ENCODE data around the gene CLASP2. TPM values are rescaled to one million over a fixed set of nuclear protein-coding genes. Genes with fewer than 3 reads are reported as not detected.
A peak's percentile ranks its signal among the peaks of the same experiment; 100 is the strongest.

Gene CLASP2
- total RNA-seq, 1 donor from 2014 or later, result 71.3 TPM

GRCh38 chr3:33639889-33640288 is 78.2 kb downstream of the CLASP2 start:
- no peak for DNase-seq (ENCODE audit: low read depth)

DNA sequence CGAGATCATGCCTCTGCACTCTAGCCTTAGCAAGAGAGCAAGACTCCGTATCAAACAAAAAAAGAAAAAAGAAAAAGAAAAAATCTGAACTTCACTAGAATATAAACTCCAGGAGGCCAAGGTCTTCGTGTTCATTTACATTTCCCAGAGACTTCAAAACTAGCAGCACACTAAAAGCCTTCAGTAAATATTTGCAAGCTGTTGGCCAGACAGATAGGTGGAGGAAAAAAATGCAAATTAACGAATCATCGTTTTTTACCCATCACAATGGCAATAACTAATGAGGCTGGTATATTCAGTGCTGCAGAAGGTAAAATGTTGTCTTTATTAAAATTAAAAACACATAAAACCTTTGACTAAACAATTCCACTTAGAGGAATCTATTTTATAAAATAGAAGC is 80.6 kb downstream of the CLASP2 start:
- no peak for DNase-seq (ENCODE audit: low read depth)

DNA sequence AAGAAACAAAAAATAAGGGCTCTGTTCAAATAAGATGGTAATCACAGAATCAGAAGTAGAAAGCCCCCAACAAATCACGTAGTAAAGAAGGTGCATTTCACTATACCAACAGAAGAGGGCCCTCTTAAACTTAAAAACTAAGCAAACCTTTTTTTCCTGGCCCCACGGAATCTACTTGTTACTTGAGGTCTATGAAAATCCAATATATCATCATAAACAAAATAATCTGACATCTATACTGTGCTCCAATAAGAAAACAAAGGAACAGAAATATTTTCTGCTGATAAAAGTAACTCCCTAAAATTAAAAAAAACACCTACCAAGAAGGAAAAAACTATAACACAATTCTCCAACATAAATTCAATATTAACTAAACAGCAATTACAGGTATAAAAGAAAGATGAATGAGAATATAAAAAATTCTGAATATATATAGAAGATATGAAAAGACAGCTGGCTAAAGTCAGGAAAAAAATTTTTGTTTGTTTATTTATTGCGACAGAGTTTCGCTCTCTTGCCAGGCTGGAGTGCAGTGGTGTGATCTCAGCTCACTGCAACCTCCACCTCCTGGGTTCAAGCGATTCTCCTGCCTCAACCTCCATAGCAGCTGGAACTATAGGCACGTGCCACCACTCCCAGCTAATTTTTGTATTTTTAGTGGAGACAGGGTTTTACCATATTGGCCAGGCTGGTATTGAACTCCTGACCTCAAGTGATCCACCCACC is 81.8 kb downstream of the CLASP2 start:
- DNase-seq (ENCODE audit: low read depth), result peak; percentile 68

GRCh38 chr3:33634262-33634661 is 83.8 kb downstream of the CLASP2 start:
- DNase-seq (ENCODE audit: low read depth), result no peak

DNA sequence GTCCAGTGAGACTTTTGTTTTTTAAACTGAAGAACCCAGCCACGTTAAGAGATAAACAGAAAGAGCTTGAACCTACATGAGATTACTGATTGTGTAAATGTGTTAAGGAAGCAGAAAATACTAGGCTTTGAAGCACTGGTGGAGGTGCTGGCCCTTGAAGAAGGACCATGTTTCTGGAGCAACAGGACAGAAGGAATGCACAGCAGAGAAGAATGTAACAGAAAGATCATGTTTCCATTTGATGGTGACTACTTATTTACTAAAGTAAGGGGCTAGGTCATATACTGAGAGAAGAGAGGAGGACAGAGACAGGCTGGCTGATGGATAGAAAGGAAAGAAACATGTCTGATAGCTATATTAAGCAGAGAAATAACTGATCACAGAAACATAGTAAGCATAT is 88.8 kb downstream of the CLASP2 start:
- no peak for DNase-seq (ENCODE audit: low read depth)

- DNase-seq (ENCODE audit: low read depth), result no peak
Measured at GRCh38 chr3:33624756-33625155, 93.3 kb downstream of the CLASP2 start.

DNA sequence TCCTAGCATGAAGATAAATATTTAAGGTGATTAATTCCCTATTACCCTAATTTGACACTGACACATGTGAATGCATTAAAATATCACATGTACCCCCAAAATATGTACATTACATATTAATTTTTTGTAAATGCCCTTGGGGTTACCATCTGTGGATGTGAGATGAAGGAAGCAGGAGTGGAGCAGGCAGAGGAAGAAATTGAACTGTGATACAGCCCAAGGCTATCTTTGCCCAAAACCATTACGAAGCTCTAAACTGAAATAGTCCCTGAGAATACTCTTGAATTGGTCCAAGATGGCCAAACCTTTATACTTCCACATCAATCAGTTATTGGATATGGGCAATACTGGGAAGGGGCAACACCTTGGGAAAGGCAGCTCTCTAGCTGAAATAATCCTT is 105.0 kb downstream of the CLASP2 start:
- DNase-seq (ENCODE audit: low read depth), result no peak

DNA sequence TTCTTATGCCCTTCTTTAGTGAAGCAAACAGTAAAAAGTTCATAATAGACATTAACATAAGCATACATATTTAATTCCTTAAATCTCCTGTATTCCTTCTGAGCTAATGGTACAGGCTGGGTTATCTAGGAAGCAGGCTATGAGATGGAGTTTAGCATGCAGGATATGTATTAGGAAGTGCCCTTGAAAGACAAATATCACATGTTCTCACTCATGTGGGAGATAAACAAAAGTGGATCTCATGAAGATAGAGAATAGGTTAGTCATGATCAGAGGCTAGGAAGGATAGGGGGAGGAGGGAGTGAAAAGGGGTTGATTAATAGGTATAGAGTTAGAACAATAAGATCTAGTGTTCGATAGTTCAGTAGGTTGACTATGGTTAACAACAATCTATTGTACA is 105.4 kb downstream of the CLASP2 start:
- no peak for DNase-seq (ENCODE audit: low read depth)

- no peak for DNase-seq (ENCODE audit: low read depth)
Measured at GRCh38 chr3:33602829-33603228, 115.2 kb downstream of the CLASP2 start.

DNA sequence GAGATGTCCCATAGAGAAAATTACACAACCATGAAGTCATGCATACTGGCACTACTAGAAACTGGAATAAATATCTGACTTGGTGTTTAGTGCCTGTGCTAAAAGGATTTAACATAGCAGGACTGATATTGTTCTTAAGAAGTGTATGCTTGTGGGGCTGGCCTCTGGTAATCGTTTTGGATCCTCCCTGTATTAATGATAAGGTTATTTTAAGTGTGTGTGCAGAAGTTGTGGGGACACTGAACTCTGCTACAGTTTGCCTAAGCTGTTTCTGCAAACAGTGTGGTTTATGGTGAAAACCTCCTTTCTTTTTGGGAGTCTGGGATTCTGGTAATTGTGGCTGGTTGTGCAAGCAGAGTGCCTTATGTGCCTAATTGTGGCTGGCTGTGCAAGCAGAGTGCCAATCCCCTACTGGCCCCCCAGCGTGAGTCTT is 120.8 kb downstream of the CLASP2 start:
- no peak for DNase-seq (ENCODE audit: low read depth)

GRCh38 chr3:33592999-33593398 is 125.1 kb downstream of the CLASP2 start:
- DNase-seq (ENCODE audit: low read depth), result no peak

DNA sequence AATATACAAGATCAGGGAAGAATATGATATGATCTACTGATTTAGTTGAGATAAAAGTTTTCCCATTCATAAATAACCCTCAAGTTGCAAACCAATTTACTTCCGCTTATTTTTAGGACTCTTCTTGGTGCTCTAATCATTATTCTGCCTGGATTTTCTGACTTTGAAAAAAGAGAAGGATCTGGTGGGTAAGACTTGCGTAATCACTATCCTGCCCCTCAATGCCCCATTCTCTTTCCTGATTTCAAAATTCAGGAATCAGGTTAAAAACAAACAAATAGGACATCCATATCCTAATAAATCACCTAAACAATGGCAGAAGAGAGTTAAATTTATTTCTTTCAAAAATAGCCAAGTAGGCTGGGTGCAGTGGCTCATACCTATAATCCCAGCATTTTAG is 127.5 kb downstream of the CLASP2 start:
- no peak for DNase-seq (ENCODE audit: low read depth)

DNA sequence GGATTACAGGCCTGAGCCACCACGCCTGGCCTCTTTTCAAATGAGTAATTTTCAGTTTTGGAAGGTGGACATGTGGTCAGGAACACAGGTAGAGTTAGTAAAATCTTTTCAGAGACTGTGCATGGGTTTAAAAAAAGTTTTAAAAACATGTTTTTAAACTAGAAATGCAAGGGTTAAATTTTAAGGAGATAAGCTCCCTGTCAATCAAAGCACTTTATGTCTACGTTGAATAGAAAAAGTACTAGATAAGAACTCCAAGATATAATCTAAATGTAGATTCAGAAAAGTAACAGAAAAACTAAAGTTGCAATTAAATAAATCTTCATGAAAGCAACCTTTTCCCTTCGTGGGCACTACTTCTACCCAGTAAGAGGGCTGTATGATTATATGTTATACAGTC is 131.7 kb downstream of the CLASP2 start:
- no peak for DNase-seq (ENCODE audit: low read depth)

DNA sequence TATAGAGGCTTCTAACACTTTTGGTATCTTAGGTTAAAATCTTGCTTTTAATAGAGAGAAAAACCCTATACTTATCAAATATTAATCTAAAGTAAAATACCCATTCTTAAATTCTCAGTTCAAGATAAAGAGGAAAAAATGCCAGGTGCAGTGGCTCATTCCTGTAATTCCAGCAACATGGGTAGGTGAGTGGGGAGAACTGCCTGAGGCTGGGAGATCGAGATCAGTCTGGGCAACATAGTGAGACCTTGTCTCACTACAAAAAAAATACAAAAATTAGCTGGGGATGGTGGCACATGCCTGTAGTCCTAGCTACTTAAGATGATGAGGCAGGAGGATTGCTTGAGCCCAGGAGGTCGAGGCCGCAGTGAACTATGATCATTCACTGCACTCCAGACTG is 135.8 kb downstream of the CLASP2 start:
- DNase-seq (ENCODE audit: low read depth), result no peak

- DNase-seq (ENCODE audit: low read depth), result no peak
Measured at GRCh38 chr3:33581666-33582065, 136.4 kb downstream of the CLASP2 start.

DNA sequence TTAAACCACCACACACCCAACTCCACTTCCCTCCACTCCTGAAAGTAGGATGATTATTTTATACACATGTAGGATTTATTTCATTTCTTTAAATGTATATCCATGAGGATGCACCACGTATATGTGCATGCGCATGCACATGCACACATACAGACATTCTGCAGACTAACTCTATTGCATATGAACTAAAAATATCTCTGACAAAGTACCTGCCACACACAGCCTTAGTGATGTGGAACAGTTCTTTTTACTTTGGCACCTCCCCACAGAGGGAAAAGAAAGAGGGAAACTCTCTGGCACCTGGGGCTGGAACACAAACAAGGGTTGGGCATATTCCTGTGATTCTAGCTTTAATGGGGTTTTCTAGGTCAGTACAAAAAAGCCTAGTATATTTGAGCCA is 138.2 kb downstream of the CLASP2 start:
- DNase-seq (ENCODE audit: low read depth), result no peak

DNA sequence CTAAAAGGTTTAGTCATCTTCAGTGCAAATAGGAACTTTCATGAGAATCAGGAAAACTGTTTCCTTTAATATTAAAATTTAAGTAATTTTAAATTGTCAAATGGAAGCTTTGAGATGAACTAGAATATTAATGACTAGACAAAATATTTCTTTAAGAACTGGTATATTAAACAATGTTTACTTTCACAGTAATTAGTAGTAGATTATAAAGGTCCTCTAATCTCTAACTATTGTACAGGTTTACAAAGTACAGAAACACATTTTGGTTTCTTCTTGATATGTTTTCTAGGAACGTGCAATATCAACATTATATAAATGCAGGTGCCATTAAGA is 138.9 kb downstream of the CLASP2 start:
- DNase-seq (ENCODE audit: low read depth), result no peak

DNA sequence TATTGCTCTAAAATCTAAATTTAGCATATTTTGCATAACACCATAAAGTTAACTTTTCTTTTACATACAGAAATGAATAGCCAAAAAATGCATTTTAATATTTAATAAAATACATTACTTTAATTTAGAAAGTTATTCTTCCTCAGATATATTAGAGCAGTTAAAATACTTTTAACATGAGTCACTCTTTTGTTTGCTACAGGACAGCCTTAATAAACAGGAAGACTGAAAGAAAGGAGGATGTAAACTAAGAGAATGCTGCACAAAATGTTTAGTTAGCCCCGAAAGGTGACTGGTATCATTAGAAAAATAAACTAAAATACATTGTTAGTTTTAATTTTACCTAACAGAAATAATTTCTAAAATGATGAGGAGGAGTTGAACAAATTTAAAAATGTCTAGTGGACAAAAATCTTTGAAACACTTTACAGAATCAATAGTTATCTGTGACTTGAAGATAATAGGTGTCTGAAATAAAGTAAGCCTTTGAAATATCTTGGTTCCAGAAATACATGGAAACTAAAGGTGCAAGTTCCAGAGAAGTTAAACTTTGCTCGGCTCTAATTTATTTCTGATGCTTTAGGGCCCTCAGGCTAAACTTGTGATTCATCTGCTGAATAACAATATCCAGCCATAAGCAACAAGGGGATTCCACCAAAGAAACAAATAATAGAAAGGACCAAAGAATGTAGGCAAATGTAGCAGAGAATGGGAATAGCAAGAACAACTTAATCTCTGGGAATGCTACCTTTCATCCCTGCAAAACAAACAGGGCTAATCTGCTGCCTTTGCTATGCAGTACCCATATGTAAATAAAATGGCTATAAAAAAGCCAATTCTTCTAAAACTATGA is 139.5 kb downstream of the CLASP2 start:
- peak; percentile 6 for DNase-seq (ENCODE audit: low read depth)

DNA sequence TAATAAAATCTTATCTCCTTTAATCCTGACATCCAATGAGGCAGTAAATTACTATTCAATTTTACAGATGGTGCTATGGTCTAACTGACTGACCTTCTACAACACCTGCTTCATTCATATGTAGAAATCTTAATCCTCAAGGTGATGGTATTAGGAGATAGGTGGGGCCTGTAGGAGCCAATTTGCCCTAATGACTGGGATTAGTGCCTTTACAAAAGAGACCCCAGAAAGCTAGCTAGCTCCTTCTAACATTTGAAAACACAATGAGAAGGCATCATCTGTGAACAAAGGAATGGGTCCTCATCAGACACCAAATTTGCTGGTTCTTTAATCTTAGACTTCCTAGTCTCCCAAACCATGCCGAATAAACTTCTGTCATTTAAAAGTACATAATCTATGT is 140.5 kb downstream of the CLASP2 start:
- DNase-seq (ENCODE audit: low read depth), result no peak

- no peak for DNase-seq (ENCODE audit: low read depth)
Measured at GRCh38 chr3:33577173-33577572, 140.9 kb downstream of the CLASP2 start.

- no peak for DNase-seq (ENCODE audit: low read depth)
Measured at GRCh38 chr3:33575311-33575710, 142.7 kb downstream of the CLASP2 start.

DNA sequence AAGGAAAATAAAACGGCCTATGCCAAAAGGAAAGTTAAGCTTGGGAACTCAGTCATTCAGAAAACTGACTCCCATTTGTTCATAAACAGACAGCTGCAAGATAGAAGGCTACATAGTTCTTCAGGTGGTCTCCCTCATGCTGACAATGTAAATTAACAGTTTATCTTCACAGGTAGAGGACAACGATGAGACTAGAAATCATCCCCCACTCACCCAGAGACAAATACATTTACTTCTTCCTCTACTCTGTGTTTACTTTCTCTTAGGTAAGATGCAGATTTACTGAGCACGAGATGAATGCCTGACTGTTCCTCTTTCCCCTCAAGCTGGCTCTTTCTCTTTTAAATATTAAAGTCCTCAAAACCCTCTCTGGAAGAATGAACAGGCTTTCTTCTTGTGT is 160.2 kb downstream of the CLASP2 start:
- DNase-seq (ENCODE audit: low read depth), result no peak

DNA sequence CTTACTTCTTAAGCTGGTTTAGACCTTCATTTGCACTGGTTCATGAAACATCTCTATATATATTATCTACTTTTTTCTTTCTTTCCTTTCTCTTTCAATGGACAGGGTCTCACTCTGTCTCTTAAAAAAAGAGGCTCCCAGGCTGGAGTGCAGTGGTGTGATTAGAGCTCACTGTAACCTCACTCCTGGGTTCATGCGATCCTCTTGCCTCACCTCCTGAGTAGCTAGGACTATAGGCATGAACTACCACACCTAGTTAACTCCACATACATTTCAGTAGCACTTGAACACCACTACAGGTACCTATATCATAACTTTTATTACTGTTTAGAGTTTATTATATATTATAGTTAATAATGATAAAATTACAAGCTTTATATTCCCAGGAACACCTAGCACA is 160.8 kb downstream of the CLASP2 start:
- DNase-seq (ENCODE audit: low read depth), result no peak

All from myocyte (in vitro differentiated cells).